ENCODE results near the gene TMEM184C.

Gene TMEM184C

DNA sequence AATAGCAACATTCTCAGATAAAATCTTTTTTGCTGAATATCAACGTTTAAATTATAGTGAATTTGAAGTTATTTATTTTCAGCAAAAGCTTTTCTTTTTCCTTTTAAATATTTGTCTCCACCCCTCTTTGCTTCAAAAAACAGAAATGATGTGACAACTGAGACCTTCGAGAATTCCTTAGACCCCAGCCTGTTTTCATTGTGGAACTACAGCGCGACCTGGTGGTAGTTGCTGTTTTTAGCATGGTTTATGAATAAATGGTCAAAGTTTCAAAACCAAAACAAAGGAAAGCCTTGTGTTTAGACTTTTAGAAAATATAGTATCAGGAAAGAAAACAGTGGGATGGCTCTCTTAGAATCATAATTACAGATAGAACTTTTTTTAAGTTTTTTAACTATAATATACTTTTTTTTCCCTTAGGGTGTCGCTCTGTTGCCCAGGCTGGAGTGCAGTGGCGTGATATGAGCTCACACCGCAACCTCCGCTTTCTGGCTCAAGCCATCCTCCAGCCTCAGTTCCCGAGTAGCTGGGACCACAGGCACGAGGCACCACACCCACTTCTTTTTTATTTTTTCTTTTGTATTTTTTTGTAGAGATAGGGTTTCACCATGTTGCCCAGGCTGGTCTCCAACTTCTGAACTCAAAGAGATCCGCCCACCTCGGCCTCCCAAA is 26.8 kb upstream of the TMEM184C start:
- peak overlapping the region; percentile 36; the same call in 1 of the 2 replicates for H3K27ac ChIP-seq

DNA sequence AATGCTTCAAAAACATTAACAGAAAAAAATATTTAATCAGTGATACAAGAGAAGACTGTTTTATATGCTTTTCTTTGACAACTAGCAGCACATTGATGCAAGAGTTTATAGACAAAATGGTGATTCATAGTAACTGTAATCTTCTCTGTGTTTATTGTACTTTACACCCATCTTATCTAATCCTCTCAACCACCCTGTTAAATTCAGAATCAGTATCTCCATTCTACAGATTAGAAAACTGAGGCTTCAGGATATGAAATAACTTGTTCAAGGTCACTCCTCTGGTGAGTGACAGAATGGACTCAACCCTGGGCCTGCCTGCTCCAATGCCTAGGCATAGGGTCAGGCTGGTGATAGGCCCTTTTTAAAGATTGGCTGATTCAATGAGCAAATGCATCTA is 26.1 kb upstream of the TMEM184C start:
- no peak for TF ChIP-seq ZFX (IDR thresholded peaks at IDR 0.05)
- TF ChIP-seq, protein P1, sequence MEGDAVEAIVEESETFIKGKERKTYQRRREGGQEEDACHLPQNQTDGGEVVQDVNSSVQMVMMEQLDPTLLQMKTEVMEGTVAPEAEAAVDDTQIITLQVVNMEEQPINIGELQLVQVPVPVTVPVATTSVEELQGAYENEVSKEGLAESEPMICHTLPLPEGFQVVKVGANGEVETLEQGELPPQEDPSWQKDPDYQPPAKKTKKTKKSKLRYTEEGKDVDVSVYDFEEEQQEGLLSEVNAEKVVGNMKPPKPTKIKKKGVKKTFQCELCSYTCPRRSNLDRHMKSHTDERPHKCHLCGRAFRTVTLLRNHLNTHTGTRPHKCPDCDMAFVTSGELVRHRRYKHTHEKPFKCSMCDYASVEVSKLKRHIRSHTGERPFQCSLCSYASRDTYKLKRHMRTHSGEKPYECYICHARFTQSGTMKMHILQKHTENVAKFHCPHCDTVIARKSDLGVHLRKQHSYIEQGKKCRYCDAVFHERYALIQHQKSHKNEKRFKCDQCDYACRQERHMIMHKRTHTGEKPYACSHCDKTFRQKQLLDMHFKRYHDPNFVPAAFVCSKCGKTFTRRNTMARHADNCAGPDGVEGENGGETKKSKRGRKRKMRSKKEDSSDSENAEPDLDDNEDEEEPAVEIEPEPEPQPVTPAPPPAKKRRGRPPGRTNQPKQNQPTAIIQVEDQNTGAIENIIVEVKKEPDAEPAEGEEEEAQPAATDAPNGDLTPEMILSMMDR (conservative IDR thresholded peaks at IDR 0.05), result no peak
- H3K27ac ChIP-seq, result no peak overlapping the region; the same call in 1 of the 2 replicates

More for the DNA sequence above, 26.8 kb upstream of the TMEM184C start:
- TF ChIP-seq ZFX (IDR thresholded peaks at IDR 0.05), result no peak
- TF ChIP-seq, protein P1 (conservative IDR thresholded peaks at IDR 0.05), result peak; percentile 85

DNA sequence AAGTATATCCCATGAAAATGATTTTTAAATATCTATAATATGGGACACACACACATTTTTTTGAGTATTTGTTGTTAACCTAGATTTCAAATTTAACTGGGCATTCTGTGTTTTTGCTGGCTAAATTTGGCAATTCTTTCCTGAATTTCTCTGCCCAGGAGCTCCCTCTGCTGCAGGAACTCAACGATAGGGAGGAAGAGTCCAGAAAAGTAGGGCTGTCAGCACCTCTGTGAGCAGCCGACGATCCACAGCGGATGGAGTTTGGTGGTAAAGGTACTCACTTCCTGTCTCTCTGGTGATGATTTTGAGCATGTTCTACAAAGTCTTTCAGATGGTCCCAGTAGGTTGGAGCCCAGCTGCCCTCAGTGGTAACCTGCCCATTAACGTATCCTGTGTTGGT is 23.1 kb upstream of the TMEM184C start:
- TF ChIP-seq, protein P1 (conservative IDR thresholded peaks at IDR 0.05), result no peak
- TF ChIP-seq ZFX (IDR thresholded peaks at IDR 0.05), result no peak
- no peak overlapping the region for H3K27ac ChIP-seq

DNA sequence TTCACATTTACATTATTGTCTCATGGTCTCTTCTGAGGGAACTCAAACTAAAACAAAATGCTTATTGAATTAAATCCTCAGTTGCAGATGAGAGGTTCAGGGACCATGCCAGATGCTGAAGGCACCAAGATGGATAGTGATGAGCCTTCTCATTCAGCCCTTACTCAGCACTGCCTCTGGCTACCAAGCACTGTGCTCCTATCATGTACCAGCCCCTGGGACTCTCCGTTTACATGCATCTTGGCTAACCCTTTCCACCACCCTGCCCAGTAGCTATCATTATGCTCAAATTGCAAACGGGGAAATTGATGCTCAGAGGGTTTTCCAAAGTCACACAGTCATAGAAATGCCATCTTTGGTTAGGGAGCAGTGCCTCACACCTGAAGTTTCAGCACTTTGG is 22.6 kb upstream of the TMEM184C start:
- TF ChIP-seq, protein P1 (conservative IDR thresholded peaks at IDR 0.05), result no peak
- no peak for TF ChIP-seq ZFX (IDR thresholded peaks at IDR 0.05)
- no peak overlapping the region for H3K27ac ChIP-seq

DNA sequence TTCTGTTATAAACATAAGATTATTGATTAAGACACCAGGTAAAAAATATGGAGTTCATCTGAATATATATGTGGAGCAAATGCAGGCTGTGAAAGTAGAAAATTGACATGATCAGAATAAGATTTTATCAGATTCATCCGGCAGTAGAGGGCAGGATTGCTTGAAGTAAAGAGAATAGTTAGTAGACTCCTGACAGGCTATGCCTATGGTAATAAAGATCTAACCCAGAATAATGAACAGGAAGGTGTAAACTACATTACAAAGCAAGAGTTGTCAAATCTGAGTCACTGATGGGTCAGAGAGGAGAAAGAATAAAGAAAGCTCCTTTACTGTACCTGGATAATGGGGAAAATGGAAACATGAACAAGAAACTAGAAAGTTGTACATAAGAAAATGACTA is 20.8 kb upstream of the TMEM184C start:
- TF ChIP-seq, protein P1 (conservative IDR thresholded peaks at IDR 0.05), result no peak; the same call in 1 of the 2 replicates
- TF ChIP-seq ZFX (IDR thresholded peaks at IDR 0.05), result no peak
- H3K27ac ChIP-seq, result no peak overlapping the region

DNA sequence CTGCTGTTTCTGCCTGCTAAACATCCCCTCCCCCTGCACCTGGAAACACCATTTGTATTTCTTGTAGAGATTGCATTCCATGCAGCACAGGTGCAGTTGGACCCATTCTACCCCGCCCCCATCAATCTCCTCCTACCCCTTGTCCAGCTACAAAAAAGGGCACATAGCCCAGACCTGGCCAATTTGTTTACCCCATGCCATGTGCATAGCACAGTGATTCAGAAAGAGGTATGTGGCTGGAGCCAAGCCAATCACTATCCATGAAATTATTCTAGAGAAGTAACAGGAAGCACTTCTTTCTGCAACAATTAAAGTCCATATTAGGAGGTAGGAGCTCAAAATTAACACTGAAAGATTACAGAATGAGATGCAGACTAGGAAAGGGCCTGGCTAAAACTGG is 20.2 kb upstream of the TMEM184C start:
- TF ChIP-seq ZFX (IDR thresholded peaks at IDR 0.05), result no peak
- H3K27ac ChIP-seq, result peak overlapping the region; percentile 20; the same call in 1 of the 2 replicates

DNA sequence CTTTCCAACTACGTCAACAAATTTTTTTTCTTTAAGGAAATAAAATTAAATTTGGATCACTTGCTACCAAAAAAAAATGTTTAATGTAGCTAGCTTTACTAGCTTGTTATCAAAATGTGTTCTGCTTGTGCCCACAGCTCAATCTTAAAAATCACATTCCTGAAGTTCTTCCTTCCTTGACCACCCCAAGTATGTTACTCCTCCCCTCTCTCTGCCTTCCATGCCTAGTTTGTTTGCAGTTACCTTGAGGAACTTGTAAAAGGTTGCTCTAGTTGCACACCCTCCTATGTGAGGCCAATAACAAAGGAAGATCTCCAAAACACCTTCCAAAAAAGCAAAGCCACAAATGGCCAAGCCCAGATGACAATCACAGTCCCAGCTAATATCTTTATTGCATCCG is 19.6 kb upstream of the TMEM184C start:
- peak overlapping the region; percentile 20; the same call in 1 of the 2 replicates for H3K27ac ChIP-seq
- TF ChIP-seq ZFX (IDR thresholded peaks at IDR 0.05), result no peak
- TF ChIP-seq, protein P1 (conservative IDR thresholded peaks at IDR 0.05), result no peak

DNA sequence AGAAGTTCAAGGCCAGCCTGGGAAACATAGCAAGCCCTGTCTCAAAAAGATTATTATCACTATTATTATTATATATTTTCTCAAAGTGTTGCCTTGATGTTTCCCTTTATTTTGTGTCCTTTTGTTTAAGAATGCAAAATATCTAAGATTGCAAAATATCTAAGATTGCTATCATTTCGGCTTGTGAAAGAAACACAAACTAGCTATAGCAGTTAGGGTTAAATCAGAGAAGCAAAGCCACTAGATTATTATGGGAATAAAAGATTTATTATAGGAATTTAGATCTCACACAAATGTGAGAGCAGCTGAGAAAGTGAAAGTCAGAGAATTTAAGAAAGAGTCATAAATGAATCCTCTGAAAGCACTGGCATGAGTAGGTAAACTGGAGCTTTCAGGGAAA is 18.0 kb upstream of the TMEM184C start:
- TF ChIP-seq, protein P1 (conservative IDR thresholded peaks at IDR 0.05), result no peak
- no peak for TF ChIP-seq ZFX (IDR thresholded peaks at IDR 0.05)
- H3K27ac ChIP-seq, result no peak overlapping the region

Data from C4-2B (cell line).